Measurements from ENCODE around the gene PATJ.

- TF ChIP-seq TP53 (CRISPR knock-in tag; IDR thresholded peaks at IDR 0.05) (no peak), MXD4 (CRISPR knock-in tag; IDR thresholded peaks at IDR 0.05; ENCODE audit: borderline replicate concordance) (no peak), JUN (CRISPR knock-in tag; IDR thresholded peaks at IDR 0.05) (no peak)
Observed at GRCh38 chr1:61770131-61770530, 27.9 kb downstream of the PATJ start.

Data from WTC11 (cell line).